ENCODE data around the gene USP17L27.
"Not testable (repeated sequence)": the region's sequence is repeated elsewhere in the genome, so short reads cannot be mapped to it uniquely, and the experiment has no call there.

- not testable (repeated sequence) for TF ChIP-seq CTCF (IDR thresholded peaks at IDR 0.05); POLR2A (IDR thresholded peaks at IDR 0.05; ENCODE audit: low read depth); POLR2AphosphoS5 (IDR thresholded peaks at IDR 0.05); EP300 (IDR thresholded peaks at IDR 0.05)
These were observed 18.9 kb downstream of the USP17L27 start, which contains the start of gene USP17L30 for GRCh38 chr4:9362829-9363228.
